GM18861 (cell line): ENCODE results near the gene KYAT1.
"Not testable (repeated sequence)": the region's sequence is repeated elsewhere in the genome, so short reads cannot be mapped to it uniquely, and the experiment has no call there.

ENCODE experiments used
- ATAC-seq: cut with Tn5 transposase; IDR thresholded peaks from one replicate; pipeline ENCODE4 v1.9.1; 2021; ENCODE audit not compliant: unreplicated experiment

The KYAT1 gene

GRCh38 chr9:128820665-128821583 is 60.8 kb downstream of the KYAT1 start:
- ATAC-seq, result no peak

GRCh38 chr9:128819716-128820664 is 61.8 kb downstream of the KYAT1 start:
- ATAC-seq, result no peak

GRCh38 chr9:128818839-128819715 is 62.7 kb downstream of the KYAT1 start:
- peak; percentile 15 for ATAC-seq

- peak; percentile 75 for ATAC-seq
These were observed 63.5 kb downstream of the KYAT1 start, which contains the start of gene ENDOG for GRCh38 chr9:128818099-128818838. Gene ENDOG, plus strand, starts transcription at chr9:128818500. Its CDS starts 185 bp downstream, at chr9:128818685.

GRCh38 chr9:128810873-128811272 is 70.9 kb downstream of the KYAT1 start:
- no peak for ATAC-seq

- no peak for ATAC-seq
These were observed 71.9 kb downstream of the KYAT1 start for GRCh38 chr9:128809831-128810230.

GRCh38 chr9:128809036-128809599 is 72.6 kb downstream of the KYAT1 start:
- ATAC-seq, result no peak

- no peak for ATAC-seq
These were observed 73.2 kb downstream of the KYAT1 start for GRCh38 chr9:128808543-128808942.

- ATAC-seq, result no peak
These were observed 73.9 kb downstream of the KYAT1 start for GRCh38 chr9:128807827-128808226.

- ATAC-seq, result no peak
These were observed 76.1 kb downstream of the KYAT1 start for GRCh38 chr9:128805661-128806060.

- ATAC-seq, result no peak
These were observed 79.3 kb downstream of the KYAT1 start for GRCh38 chr9:128802482-128802881.

GRCh38 chr9:128800061-128800460 is 81.7 kb downstream of the KYAT1 start:
- no peak for ATAC-seq

GRCh38 chr9:128798896-128799295 is 82.9 kb downstream of the KYAT1 start:
- ATAC-seq, result no peak

- not testable (repeated sequence) for ATAC-seq
These were observed 86.8 kb downstream of the KYAT1 start for GRCh38 chr9:128794961-128795360.

- no peak for ATAC-seq
These were observed 88.6 kb downstream of the KYAT1 start for GRCh38 chr9:128792978-128793686.

GRCh38 chr9:128792134-128792533 is 89.6 kb downstream of the KYAT1 start:
- no peak for ATAC-seq

- no peak for ATAC-seq
These were observed 91.2 kb downstream of the KYAT1 start for GRCh38 chr9:128790536-128790935.

GRCh38 chr9:128788445-128788844 is 93.3 kb downstream of the KYAT1 start:
- no peak for ATAC-seq

GRCh38 chr9:128787659-128788058 is 94.1 kb downstream of the KYAT1 start:
- no peak for ATAC-seq
